Calu3 (cell line): ENCODE measurements around the gene HDLBP. TPM values are rescaled to one million over a fixed set of nuclear protein-coding genes. Genes with fewer than 3 reads are reported as not detected.

Source experiments
- BruUV-seq: library from RNA; stranded (reverse); fragments of 400-500 nt; replicated peaks from 2 replicates; lab custom pipeline; 2021; lab: Mats Ljungman, UMichigan
- CTCF ChIA-PET: fragments of 300-600 bp; sonication (Branson Sonifier 250); formaldehyde crosslinking; loops from one replicate; lab custom pipeline; 2022; ENCODE audit warnings: antibody characterized with exemption; lab: Charles Lee
- DNase-seq: peaks from one replicate; pipeline ENCODE4 v3.0.0; 2022
- H3K27ac Mint-ChIP-seq: one replicate; pipeline ENCODE4 v1.8.0; 2022; ENCODE audit warnings: mixed read lengths; ENCODE audit not compliant: unreplicated experiment
- H3K27me3 Mint-ChIP-seq: one replicate; pipeline ENCODE4 v1.8.0; 2022; ENCODE audit warnings: mixed read lengths; ENCODE audit not compliant: unreplicated experiment
- H3K36me3 Mint-ChIP-seq: one replicate; pipeline ENCODE4 v1.8.0; 2022; ENCODE audit warnings: mild to moderate bottlenecking, moderate library complexity, mixed read lengths; ENCODE audit not compliant: insufficient read depth, unreplicated experiment
- H3K4me1 Mint-ChIP-seq: one replicate; pipeline ENCODE4 v1.8.0; 2022; ENCODE audit warnings: mild to moderate bottlenecking, low read depth, mixed read lengths; ENCODE audit not compliant: unreplicated experiment
- H3K4me3 Mint-ChIP-seq: one replicate; pipeline ENCODE4 v1.8.0; 2022; ENCODE audit warnings: mild to moderate bottlenecking, low read depth, moderate library complexity, mixed read lengths; ENCODE audit not compliant: unreplicated experiment
- H3K9me3 Mint-ChIP-seq: one replicate; pipeline ENCODE4 v1.8.0; 2022; ENCODE audit warnings: low read depth, mixed read lengths; ENCODE audit not compliant: unreplicated experiment
- intact Hi-C: fragments of 100-400 bp; cut with micrococcal nuclease; formaldehyde crosslinking; loops from one replicate; pipeline ENCODE4 v1.10.0; 2022; ENCODE audit not compliant: unreplicated experiment
- total RNA-seq: library from RNA; stranded (reverse); gene quantifications from 2 replicates; pipeline ENCODE4 v1.2.3, GENCODE V29; 2022
- TF ChIP-seq, protein P1 (sequence below): fragments of 200-600 bp; IDR thresholded peaks from one replicate; pipeline ENCODE4 v1.8.0; 2022; ENCODE audit warnings: antibody characterized with exemption; ENCODE audit not compliant: unreplicated experiment

HDLBP gene
- total RNA-seq, 1 experiment from 2014 or later = 493 TPM

DNA sequence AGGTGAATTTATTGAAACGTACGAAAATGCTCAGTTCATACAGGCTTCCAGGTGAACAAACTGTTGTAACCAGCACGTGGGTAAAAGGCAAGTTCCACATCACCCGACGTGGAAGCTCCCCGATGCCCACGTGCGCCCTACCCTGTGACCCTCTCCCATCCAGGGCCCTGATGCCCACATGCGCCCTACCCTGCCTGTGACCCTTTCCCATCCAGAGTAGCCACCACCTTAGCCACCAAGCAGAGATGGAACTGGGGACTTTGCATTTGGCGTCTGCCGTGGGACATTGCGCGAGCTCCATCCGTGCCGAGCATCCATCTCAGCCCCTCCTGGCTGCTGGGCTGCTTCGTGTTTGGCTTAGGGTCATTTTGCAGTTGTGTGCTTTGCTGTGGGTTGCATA is 89.5 kb downstream of the HDLBP start:
- Mint-ChIP-seq H3K36me3 (peaks cover 84% of the 10 kb centered on the region), H3K27ac (no peak overlapping the region), H3K27me3 (no peaks in the 10 kb centered on the region), H3K4me1 (no peaks in the 10 kb centered on the region), H3K4me3 (no peak overlapping the region), H3K9me3 (no peaks in the 10 kb centered on the region)
- BruUV-seq = no TSS peak
- intact Hi-C loops = no loop called here
- DNase-seq = no peak
- CTCF ChIA-PET = no interaction called here
- TF ChIP-seq, protein P1, sequence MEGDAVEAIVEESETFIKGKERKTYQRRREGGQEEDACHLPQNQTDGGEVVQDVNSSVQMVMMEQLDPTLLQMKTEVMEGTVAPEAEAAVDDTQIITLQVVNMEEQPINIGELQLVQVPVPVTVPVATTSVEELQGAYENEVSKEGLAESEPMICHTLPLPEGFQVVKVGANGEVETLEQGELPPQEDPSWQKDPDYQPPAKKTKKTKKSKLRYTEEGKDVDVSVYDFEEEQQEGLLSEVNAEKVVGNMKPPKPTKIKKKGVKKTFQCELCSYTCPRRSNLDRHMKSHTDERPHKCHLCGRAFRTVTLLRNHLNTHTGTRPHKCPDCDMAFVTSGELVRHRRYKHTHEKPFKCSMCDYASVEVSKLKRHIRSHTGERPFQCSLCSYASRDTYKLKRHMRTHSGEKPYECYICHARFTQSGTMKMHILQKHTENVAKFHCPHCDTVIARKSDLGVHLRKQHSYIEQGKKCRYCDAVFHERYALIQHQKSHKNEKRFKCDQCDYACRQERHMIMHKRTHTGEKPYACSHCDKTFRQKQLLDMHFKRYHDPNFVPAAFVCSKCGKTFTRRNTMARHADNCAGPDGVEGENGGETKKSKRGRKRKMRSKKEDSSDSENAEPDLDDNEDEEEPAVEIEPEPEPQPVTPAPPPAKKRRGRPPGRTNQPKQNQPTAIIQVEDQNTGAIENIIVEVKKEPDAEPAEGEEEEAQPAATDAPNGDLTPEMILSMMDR = no peak

DNA sequence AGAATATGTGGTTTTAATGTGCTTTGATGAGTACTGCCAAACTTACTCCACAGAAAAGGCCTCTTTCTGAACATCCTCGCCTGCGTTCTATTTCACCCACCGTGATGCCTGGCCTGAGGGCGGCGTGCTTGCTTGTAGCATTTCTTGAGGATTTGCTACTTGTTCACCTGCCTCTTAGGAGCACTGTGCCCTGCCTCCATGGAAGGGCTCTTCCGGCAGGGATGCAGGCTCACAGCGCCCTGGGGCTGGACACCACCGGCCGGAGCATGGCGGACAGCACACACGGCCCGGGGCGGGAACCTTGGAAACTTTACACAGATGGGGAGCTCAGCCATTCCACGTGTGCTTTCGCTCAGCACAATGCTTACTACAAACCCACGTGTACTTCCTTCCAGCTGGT is 89.9 kb downstream of the HDLBP start:
- CTCF ChIA-PET = no interaction called here
- no peak overlapping the region for H3K27ac Mint-ChIP-seq
- TF ChIP-seq, protein P1 = no peak
- H3K4me3 Mint-ChIP-seq = no peak overlapping the region
- no peaks in the 10 kb centered on the region for H3K4me1 Mint-ChIP-seq
- intact Hi-C loops = no loop called here
- H3K36me3 Mint-ChIP-seq = peaks cover 79% of the 10 kb centered on the region
- DNase-seq = no peak
- H3K27me3 Mint-ChIP-seq = no peaks in the 10 kb centered on the region
- no TSS peak for BruUV-seq
- no peaks in the 10 kb centered on the region for H3K9me3 Mint-ChIP-seq

DNA sequence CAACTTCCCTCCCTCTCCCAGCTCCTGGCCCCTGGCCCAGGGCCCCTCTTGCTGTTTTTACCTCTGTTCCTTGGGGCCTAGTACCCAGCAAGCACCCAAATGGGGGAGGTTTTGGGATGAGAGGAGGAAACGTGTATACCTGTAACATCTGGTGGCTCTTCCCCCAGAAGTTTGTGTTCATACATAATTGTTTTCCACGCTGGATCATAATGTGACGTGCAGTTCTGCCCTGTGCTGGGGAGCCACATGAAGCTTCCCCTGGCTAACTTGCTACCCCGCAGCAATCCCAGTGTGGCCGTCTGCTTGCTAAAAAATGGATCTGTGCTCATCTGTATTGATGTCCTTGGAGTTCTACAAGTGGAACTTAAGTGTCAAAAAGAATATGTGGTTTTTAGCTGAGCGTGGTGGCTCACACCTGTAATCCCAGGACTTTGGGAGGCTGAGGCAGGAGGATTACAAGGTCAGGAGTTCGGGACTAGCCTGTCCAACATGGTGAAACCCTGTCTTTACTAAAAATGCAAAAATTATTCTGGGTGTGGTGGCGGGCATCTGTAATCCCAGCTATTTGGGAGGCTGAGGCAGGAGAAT is 90.5 kb downstream of the HDLBP start:
- peak overlapping the region; percentile 20 for H3K27ac Mint-ChIP-seq
- H3K4me1 Mint-ChIP-seq = peaks cover 3% of the 10 kb centered on the region
- H3K36me3 Mint-ChIP-seq = peaks cover 73% of the 10 kb centered on the region
- DNase-seq = no peak
- no peaks in the 10 kb centered on the region for H3K27me3 Mint-ChIP-seq
- TF ChIP-seq, protein P1 = no peak
- no peaks in the 10 kb centered on the region for H3K9me3 Mint-ChIP-seq
- intact Hi-C loops = no loop called here
- CTCF ChIA-PET = no interaction called here
- BruUV-seq = no TSS peak
- no peak overlapping the region for H3K4me3 Mint-ChIP-seq

DNA sequence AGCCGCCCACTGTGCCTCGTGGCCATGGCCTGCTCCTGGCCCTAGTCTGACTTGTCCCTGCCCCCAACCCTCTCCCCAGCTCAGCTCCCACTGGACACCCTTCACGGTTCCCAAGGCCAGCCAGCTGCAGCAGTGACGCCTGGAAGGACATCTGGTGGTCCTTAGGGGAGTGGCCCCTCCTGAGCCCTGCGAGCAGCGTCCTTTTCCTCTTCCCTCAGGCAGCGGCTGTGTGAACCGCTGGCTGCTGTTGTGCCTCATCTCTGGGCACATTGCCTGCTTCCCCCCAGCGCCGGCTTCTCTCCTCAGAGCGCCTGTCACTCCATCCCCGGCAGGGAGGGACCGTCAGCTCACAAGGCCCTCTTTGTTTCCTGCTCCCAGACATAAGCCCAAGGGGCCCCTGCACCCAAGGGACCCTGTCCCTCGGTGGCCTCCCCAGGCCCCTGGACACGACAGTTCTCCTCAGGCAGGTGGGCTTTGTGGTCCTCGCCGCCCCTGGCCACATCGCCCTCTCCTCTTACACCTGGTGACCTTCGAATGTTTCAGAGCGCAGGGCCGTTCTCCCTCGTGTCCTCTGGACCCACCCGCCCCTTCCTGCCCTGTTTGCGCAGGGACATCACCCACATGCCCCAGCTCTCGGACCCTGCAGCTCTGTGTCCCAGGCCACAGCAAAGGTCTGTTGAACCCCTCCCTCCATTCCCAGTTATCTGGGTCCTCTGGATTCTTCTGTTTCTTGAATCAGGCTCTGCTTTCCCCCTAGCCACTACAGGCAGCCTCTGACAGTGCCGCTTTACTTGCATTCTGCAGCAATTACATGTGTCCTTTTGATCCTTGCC is 91.2 kb downstream of the HDLBP start:
- Mint-ChIP-seq H3K4me1 (peaks cover 10% of the 10 kb centered on the region), H3K36me3 (peaks cover 77% of the 10 kb centered on the region), H3K9me3 (no peaks in the 10 kb centered on the region), H3K27me3 (no peaks in the 10 kb centered on the region), H3K4me3 (no peak overlapping the region), H3K27ac (peak overlapping the region; percentile 20)
- no TSS peak for BruUV-seq
- intact Hi-C loops = no loop called here
- DNase-seq = no peak
- CTCF ChIA-PET = no interaction called here
- TF ChIP-seq, protein P1 = no peak
